Measurements from ENCODE around the gene PDLIM3. TPM values are rescaled to one million over a fixed set of nuclear protein-coding genes. Genes with fewer than 3 reads are reported as not detected.

The PDLIM3 gene
- total and polyA plus RNA-seq, 2 donors (not counting 1 experiment from before 2014, with no cell fraction given): 0.15 TPM; not detected in 1

DNA sequence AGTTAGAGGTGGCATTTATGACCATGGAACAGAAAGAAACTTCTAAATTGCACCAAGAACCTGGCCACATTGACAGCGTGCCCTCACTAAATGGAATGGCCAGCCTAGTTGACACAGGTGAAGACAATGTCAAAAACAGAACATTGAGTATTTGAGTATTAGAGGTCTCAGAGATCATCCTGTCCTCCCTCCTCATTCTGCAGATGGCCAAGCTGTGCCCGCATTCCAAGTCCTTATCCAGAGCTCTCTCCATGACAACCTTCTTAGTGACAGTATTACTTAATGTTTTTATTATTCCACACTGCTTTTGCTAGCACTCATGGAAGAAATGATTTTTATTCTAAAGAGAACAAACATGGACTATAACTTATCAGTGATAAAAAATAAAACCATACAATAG is 53.9 kb downstream of the PDLIM3 start:
- Mint-ChIP-seq H3K4me1 (peaks cover 12% of the 10 kb centered on the region), H3K27me3 (peaks cover 37% of the 10 kb centered on the region), H3K4me3 (no peak overlapping the region), H3K9me3 (ENCODE audit: insufficient read depth) (no peaks in the 10 kb centered on the region), H3K27ac (no peak overlapping the region)
- no peaks in the 10 kb centered on the region for H4K20me1 ChIP-seq (ENCODE audit: control insufficient read depth, insufficient read depth, low read length, poor library complexity, severe bottlenecking)
- H3K9ac ChIP-seq (ENCODE audit: low read length): no peak overlapping the region
- WGBS (ENCODE audit: insufficient coverage): no CpG with 5 or more reads among the region's 2 CpGs
- no peak overlapping the region for H2AFZ ChIP-seq (ENCODE audit: insufficient read depth, low read depth, low read length, poor library complexity, severe bottlenecking)
- POLR2A ChIA-PET: no interaction called here
- intact Hi-C loops (cut with micrococcal nuclease): no loop called here
- H3K9me3 ChIP-seq (ENCODE audit: control extremely low read depth in 1 of 3, control insufficient read depth in 2 of 3, insufficient read depth in 1 of 3, low read length in 2 of 3): no peaks in the 10 kb centered on the region
- DNase-seq (no peak), ATAC-seq (ENCODE audit: low read depth) (no peak)
- H3K4me1 ChIP-seq (ENCODE audit: control insufficient read depth in 2 of 2, insufficient read depth in 2 of 2, low read length in 2 of 2): no peaks in the 10 kb centered on the region
- CTCF ChIA-PET: interaction anchor here (1.0 kb wide), 1 partner anchor 9 kb away, joined by 4 read pairs; no protein-coding TSS in a partner anchor
- no peaks in the 10 kb centered on the region for H3K36me3 ChIP-seq (replicated peaks in 1 of 2; ENCODE audit: control extremely low read depth in 1 of 2, control insufficient read depth in 1 of 2, extremely low read depth in 1 of 2, insufficient read depth in 2 of 2, low read length in 1 of 2)
- H3K27me3 ChIP-seq (replicated peaks in 1 of 4; ENCODE audit: control extremely low read depth in 1 of 4, control insufficient read depth in 3 of 4, insufficient read depth in 4 of 4, low read length in 3 of 4): peaks cover 0 to 21% (median 10%) of the 10 kb centered on the region in 4 experiments
- H3K4me2 ChIP-seq (replicated peaks; ENCODE audit: low read depth, low read length, poor library complexity, severe bottlenecking): no peak overlapping the region
- no peak overlapping the region for H3K4me3 ChIP-seq (ENCODE audit: control extremely low read depth in 1 of 5, extremely low read depth in 1 of 5, insufficient read depth in 1 of 5, low read depth in 2 of 5, low read length in 4 of 5)
- H3K79me2 ChIP-seq (ENCODE audit: control insufficient read depth, insufficient read depth, low read length): no peaks in the 10 kb centered on the region
- no peak overlapping the region for H3K27ac ChIP-seq (ENCODE audit: low read length in 2 of 2)
- TF ChIP-seq, protein P1, sequence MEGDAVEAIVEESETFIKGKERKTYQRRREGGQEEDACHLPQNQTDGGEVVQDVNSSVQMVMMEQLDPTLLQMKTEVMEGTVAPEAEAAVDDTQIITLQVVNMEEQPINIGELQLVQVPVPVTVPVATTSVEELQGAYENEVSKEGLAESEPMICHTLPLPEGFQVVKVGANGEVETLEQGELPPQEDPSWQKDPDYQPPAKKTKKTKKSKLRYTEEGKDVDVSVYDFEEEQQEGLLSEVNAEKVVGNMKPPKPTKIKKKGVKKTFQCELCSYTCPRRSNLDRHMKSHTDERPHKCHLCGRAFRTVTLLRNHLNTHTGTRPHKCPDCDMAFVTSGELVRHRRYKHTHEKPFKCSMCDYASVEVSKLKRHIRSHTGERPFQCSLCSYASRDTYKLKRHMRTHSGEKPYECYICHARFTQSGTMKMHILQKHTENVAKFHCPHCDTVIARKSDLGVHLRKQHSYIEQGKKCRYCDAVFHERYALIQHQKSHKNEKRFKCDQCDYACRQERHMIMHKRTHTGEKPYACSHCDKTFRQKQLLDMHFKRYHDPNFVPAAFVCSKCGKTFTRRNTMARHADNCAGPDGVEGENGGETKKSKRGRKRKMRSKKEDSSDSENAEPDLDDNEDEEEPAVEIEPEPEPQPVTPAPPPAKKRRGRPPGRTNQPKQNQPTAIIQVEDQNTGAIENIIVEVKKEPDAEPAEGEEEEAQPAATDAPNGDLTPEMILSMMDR (IDR thresholded peaks at IDR 0.05): no peak
- TF ChIP-seq EZH2 (IDR thresholded peaks at IDR 0.05; ENCODE audit: borderline replicate concordance, insufficient read depth, low read depth, low read length, poor library complexity, severe bottlenecking): no peak

- H3K4me3 Mint-ChIP-seq: no peak overlapping the region
- Histone ChIP-seq H3K9me3 (ENCODE audit: control extremely low read depth in 1 of 3, control insufficient read depth in 2 of 3, insufficient read depth in 1 of 3, low read length in 2 of 3) (no peaks in the 10 kb centered on the region), H4K20me1 (ENCODE audit: control insufficient read depth, insufficient read depth, low read length, poor library complexity, severe bottlenecking) (no peaks in the 10 kb centered on the region), H3K4me1 (ENCODE audit: control insufficient read depth in 2 of 2, insufficient read depth in 2 of 2, low read length in 2 of 2) (no peaks in the 10 kb centered on the region), H3K9ac (ENCODE audit: low read length) (no peak overlapping the region), H2AFZ (ENCODE audit: insufficient read depth, low read depth, low read length, poor library complexity, severe bottlenecking) (no peak overlapping the region), H3K4me2 (replicated peaks; ENCODE audit: low read depth, low read length, poor library complexity, severe bottlenecking) (no peak overlapping the region), H3K27me3 (replicated peaks in 1 of 4; ENCODE audit: control extremely low read depth in 1 of 4, control insufficient read depth in 3 of 4, insufficient read depth in 4 of 4, low read length in 3 of 4) (peaks cover 0 to 21% (median 10%) of the 10 kb centered on the region in 4 experiments), H3K79me2 (ENCODE audit: control insufficient read depth, insufficient read depth, low read length) (no peaks in the 10 kb centered on the region), H3K36me3 (replicated peaks in 1 of 2; ENCODE audit: control extremely low read depth in 1 of 2, control insufficient read depth in 1 of 2, extremely low read depth in 1 of 2, insufficient read depth in 2 of 2, low read length in 1 of 2) (no peaks in the 10 kb centered on the region), H3K27ac (ENCODE audit: low read length in 2 of 2) (no peak overlapping the region), H3K4me3 (ENCODE audit: control extremely low read depth in 1 of 5, extremely low read depth in 1 of 5, insufficient read depth in 1 of 5, low read depth in 2 of 5, low read length in 4 of 5) (no peak overlapping the region)
- intact Hi-C loops (cut with micrococcal nuclease): no loop called here
- no peak overlapping the region for H3K27ac Mint-ChIP-seq
- 53% methylated on average over 12 of the region's 15 CpGs for WGBS (ENCODE audit: insufficient coverage)
- ATAC-seq (ENCODE audit: low read depth) (no peak), DNase-seq (no peak)
- H3K4me1 Mint-ChIP-seq: peaks cover 12% of the 10 kb centered on the region
- H3K9me3 Mint-ChIP-seq (ENCODE audit: insufficient read depth): no peaks in the 10 kb centered on the region
- POLR2A ChIA-PET: no interaction called here
- TF ChIP-seq, protein P1 (IDR thresholded peaks at IDR 0.05): no peak
- TF ChIP-seq EZH2 (IDR thresholded peaks at IDR 0.05; ENCODE audit: borderline replicate concordance, insufficient read depth, low read depth, low read length, poor library complexity, severe bottlenecking): no peak
- H3K27me3 Mint-ChIP-seq: peaks cover 32% of the 10 kb centered on the region
- CTCF ChIA-PET: interaction anchor here (1.1 kb wide), 1 partner anchor 118 kb away, joined by 4 read pairs; no protein-coding TSS in a partner anchor
Observed at GRCh38 chr4:185480016-185480732, 55.1 kb downstream of the PDLIM3 start.
